NCI-H1417 treated with DMSO at 0.1 percent for 48 hours (cell line): ENCODE results near the gene SLF2.

Experiments used
- DNase-seq: peaks from one replicate; lab custom pipeline; 2025; lab: John Stamatoyannopoulos, UW

SLF2 gene

DNA sequence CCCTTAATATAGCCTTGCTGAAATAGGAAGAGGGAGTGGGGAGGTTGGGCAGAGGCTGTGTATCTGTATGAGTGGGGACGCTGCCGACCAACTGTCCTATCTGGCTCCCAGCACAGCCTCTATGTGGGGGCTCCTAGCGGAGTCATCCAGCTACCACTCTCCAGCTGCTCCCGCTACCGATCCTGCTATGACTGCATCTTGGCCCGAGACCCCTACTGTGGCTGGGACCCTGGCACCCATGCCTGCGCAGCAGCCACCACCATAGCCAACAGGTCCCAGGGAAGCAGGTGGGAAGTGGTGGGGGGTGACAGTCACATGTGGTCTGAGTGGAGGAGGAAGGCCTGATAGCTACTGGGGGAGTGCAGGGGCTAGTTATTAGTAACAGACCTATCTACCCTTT lies 67.9 kb downstream of the SLF2 start:
- DNase-seq: no peak

GRCh38 chr10:100981178-100981772 lies 68.5 kb downstream of the SLF2 start:
- no peak for DNase-seq

DNA sequence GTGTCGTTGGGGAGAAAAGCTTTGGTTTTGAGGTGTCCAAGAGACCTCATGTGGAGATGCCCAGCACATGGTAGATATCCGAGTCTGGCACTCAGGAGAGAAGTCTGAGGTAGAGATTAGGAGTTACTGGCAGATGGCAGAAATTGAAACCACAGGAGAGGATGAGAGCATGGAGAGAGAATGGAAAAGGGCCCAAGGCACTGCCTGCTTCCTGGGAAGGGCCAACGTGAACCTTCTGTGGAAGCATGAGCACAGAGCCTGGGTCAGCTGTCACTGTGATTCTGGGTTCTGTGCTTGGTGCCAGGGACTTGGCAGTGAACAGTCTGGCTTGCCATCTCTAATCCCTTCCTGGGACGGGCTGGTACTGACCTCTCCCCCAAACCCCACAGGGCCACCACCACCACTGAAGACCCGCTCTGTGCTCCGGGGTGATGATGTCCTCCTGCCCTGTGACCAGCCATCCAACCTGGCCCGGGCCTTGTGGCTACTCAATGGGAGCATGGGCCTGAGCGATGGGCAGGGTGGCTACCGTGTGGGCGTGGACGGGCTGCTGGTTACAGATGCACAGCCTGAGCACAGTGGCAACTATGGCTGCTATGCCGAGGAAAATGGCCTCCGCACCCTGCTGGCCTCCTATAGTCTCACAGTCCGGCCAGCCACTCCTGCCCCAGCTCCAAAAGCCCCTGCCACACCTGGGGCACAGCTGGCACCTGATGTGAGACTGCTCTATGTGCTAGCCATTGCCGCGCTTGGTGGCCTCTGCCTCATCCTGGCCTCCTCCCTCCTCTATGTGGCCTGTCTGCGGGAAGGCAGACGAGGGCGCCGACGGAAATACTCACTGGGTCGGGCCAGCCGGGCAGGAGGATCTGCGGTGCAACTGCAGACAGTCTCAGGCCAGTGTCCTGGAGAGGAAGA lies 70.4 kb downstream of the SLF2 start:
- no peak for DNase-seq

DNA sequence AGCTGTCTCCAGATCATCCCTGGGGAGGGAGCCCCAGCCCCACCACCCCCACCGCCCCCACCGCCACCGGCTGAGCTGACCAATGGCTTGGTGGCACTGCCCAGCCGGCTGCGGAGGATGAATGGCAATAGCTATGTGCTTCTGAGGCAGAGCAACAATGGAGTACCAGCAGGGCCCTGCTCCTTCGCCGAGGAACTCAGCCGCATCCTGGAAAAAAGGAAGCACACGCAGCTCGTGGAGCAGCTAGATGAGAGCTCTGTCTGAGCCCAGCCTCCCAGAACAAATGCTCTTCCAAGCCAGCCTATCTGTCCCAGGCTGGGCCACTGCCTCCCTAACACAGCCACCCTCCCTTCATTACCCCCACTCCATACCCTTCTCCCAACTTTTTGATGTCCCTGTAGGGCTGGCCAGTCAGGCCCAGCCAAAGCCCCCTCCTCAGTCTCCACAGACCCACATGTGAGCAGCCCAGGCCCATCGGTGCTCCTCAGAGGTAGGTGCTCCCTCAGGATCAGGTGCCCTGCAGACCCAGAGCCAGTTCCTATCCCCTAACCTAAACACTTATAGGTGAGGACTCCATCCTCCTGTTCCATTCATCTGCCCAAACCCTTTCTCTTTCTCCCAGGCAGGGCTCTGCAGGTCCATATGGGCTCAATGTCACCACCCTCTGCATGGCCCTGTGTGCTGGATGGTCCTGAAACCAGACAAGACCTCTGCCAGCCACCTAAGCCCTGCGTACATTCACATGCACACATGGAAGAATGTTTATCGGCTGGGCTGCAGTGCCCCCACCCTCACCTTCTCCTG lies 71.3 kb downstream of the SLF2 start:
- DNase-seq: no peak

DNA sequence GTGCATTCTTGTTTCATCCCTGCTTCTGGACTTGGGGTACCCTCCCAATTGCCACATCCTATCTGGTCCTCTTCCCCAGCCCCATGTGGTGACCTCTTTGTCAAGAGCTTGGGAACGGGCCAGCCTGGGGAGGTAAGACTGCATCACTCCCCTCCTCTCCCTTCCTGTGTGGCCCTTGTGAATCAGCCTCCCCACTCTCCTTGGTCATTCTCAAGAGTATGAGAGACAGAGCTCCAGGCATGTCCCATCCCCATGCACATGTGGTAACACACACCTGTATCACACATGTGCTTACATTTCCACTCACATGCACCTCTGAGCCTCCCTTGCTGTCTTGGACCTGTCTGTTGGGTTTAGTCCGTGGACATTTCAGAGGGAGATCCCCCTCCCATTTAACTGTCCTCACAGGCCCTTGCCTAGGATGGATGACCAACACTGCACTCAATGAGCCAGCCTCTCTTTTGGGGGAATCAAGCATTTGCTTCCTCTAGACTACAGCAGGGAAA lies 72.0 kb downstream of the SLF2 start:
- no peak for DNase-seq

DNA sequence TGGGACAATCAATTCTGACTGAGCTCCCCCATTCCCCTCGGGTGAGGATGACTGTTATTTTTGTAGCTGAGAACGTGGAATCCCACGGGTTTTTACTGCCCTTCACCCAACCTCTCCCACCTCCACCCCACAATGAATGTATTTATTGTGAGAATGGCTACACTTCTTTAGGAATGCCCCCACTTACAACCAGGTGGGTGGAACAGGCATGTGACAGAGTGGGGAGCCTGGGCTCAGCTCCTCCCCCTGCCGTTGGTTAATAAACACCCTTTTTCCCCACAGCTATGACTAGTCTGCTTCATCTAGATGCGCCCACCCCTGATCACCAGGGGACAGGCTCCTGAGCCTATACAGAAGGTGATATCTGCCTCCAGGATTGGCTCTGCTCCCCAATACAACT lies 72.6 kb downstream of the SLF2 start:
- no peak for DNase-seq

- no peak for DNase-seq
These were observed 73.8 kb downstream of the SLF2 start for GRCh38 chr10:100986623-100986951.

- DNase-seq: no peak
These were observed 74.4 kb downstream of the SLF2 start, which contains the start of the genes MRPL43 and TWNK for GRCh38 chr10:100986952-100987684. Gene MRPL43 (minus strand): TSS chr10:100987497. CDS start chr10:100987443, 54 bp downstream. Gene TWNK (plus strand): TSS chr10:100987543. CDS start chr10:100988211, 668 bp downstream.

DNA sequence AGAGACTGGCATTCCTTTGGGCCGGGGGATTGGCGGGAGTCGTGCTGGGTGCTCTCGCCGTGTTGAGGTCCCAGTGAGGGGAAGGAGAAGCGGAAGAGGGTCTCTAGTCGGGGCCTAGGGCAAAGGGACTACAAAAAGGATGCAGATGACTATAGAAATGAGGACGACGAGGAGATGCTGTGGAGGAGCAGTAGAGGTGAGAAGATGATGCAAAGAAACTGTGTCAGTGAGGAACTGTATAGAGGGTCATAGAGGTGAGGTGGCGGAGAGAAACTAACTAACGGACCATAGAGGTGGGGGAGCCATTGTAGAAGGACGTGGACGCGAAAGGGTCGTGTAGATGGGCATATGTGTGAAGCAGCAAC lies 74.9 kb downstream of the SLF2 start:
- no peak for DNase-seq

GRCh38 chr10:100988166-100988565 lies 75.4 kb downstream of the SLF2 start:
- DNase-seq: no peak

DNA sequence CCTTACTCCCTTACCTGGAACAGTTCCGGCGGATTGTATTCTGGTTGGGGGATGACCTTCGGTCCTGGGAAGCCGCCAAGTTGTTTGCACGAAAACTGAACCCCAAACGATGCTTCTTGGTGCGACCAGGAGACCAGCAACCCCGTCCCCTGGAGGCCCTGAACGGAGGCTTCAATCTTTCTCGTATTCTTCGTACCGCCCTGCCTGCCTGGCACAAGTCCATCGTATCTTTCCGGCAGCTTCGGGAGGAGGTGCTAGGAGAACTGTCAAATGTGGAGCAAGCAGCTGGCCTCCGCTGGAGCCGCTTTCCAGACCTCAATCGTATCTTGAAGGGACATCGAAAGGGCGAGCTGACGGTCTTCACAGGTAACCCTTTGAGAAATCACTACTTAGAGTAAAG lies 76.3 kb downstream of the SLF2 start:
- DNase-seq: no peak

GRCh38 chr10:100993986-100994708 lies 81.4 kb downstream of the SLF2 start:
- no peak for DNase-seq

DNA sequence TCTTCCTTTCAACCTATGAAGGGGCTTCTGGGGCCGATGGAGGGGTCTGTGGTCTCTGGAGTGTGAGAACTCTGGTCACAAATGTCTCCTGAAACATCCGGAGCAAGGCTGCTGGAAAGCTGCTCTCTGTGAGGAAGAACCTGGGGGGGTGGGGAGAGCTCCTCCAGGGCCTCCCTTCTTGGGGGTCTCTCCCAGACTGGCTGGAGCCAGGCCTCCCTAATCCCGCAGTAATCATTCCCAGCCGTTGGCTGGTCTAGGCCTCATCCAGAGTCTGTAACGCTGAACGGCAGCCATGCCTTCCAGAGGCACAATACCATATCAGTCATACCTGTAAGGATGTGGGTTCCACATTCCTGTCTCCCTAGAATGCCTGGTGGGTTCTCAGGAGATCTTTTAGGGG lies 82.4 kb downstream of the SLF2 start:
- DNase-seq: no peak

- no peak for DNase-seq
These were observed 84.1 kb downstream of the SLF2 start for GRCh38 chr10:100996678-100997359.

- DNase-seq: no peak
These were observed 84.8 kb downstream of the SLF2 start for GRCh38 chr10:100997360-100998182.

- peak; percentile 69 for DNase-seq
These were observed 85.6 kb downstream of the SLF2 start for GRCh38 chr10:100998183-100998990.

DNA sequence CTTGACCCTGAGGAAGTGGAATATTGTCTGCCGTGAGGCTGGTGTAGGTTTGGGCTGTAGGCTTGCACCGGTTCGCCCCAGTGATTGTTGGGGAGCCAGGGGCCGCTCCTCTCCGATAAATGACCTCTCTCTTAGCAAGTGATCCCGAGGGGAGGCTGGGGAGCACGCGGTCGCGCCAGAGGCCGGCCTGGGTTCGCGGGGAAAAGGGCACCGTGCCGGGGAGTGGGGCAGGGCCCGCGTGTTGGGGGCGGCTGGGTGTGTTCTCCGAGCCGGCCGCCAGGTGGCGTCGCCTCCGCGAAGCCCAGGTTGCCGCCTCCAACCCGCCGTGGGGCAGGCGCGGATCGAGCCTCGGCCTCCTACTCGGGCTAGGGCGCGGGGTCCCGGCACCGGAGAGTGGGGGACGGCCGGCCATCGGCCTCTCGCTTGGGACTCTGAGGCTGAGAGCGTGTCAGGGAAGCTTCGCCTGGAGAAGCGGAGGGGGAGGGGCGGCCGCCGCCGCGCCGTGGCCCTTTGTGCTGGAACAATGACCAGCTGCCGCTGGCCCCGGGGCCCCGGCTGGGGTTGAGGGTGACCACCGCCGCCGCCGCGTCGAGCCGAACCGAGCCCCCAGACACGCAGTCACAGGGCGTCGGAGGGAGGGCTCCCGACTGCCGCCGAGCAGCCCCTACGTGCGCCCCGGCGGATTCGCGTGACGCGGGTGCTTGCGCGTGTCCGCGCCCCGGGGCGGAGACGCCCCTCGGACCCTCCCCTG lies 86.4 kb downstream of the SLF2 start:
- no peak for DNase-seq

DNA sequence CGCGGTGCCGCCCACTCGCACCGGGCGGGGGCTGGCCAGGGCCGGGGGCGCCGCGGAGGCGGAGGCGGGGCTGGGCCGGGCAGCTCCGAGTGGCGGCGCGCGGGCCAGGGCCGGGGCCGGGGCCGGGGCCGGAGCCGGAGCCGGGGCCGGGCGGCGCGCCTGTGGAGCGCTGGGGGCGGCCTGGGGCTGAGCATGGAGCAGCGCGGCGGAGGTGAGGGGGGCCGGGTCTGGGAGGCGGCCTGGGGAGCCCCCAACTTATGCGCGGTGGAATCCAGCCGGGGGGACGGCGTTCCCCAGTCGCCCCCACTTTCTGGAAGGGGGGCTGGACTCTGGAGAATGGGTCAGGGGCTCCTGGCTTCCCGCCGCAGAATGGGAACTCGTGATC lies 87.0 kb downstream of the SLF2 start, which contains the start of gene LZTS2:
Gene LZTS2, plus strand, starts transcription at position 67 of the 385 bp plus-strand sequence. CDS start 2,731 bp downstream, outside the sequence.
- no peak for DNase-seq
